ENCODE results near the gene LDLRAD3. TPM values are rescaled to one million over a fixed set of nuclear protein-coding genes. Genes with fewer than 3 reads are reported as not detected.

LDLRAD3 gene
- total RNA-seq, 2 experiments from 2014 or later: not detected

- Histone ChIP-seq H3K4me3 (ENCODE audit: low read depth, low read length, poor library complexity, severe bottlenecking) (no peak overlapping the region), H3K36me3 (ENCODE audit: insufficient read depth, low read length) (no peaks in the 10 kb centered on the region), H3K9me2 (ENCODE audit: insufficient read depth, low read length) (no peaks in the 10 kb centered on the region), H3K27ac (ENCODE audit: low read depth, low read length, poor library complexity, severe bottlenecking) (no peak overlapping the region), H3K9me3 (ENCODE audit: low read length) (no peaks in the 10 kb centered on the region), H2AFZ (ENCODE audit: low read length) (no peak overlapping the region), H3K4me1 (ENCODE audit: insufficient read depth, low read length, poor library complexity, severe bottlenecking) (no peaks in the 10 kb centered on the region), H4K20me1 (ENCODE audit: insufficient read depth, low read length) (no peaks in the 10 kb centered on the region), H3K4me2 (ENCODE audit: low read length) (no peak overlapping the region), H3K79me2 (ENCODE audit: insufficient read depth, low read depth, low read length) (no peaks in the 10 kb centered on the region)
- ChIA-PET CTCF (ENCODE audit: unreplicated experiment) (no interaction called here), POLR2A (no interaction called here)
- no peak for DNase-seq (ENCODE audit: low spot score)
- intact Hi-C loops (cut with micrococcal nuclease; ENCODE audit: unreplicated experiment): no loop called here
- no TSS peak for BruUV-seq (replicated peaks)
- TF ChIP-seq EZH2phosphoT487 (IDR thresholded peaks at IDR 0.05; ENCODE audit: borderline replicate concordance, low read depth, low read length) (no peak), CTCF (conservative IDR thresholded peaks at IDR 0.05; ENCODE audit: low read length) (no peak)
These were observed 165.2 kb downstream of the LDLRAD3 start for GRCh38 chr11:36108881-36109589.

DNA sequence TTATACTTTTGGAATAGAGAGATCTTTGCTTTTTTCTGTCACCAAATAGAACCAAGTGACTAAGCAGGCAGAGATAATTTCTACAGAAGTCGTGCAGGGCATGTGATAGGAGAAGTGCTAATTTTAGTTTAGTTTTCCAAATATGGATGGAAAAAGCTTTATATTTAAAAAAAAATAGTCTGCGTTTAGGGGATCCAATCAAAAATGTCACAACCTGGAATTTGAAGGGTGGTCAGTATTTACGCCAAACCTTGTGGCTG is 165.7 kb downstream of the LDLRAD3 start:
- no TSS peak for BruUV-seq (replicated peaks)
- H2AFZ ChIP-seq (ENCODE audit: low read length): no peak overlapping the region

More for the DNA sequence above, 165.7 kb downstream of the LDLRAD3 start:
- no peaks in the 10 kb centered on the region for H3K4me1 ChIP-seq (ENCODE audit: insufficient read depth, low read length, poor library complexity, severe bottlenecking)
- no peaks in the 10 kb centered on the region for H4K20me1 ChIP-seq (ENCODE audit: insufficient read depth, low read length)
- ChIA-PET POLR2A (no interaction called here), CTCF (ENCODE audit: unreplicated experiment) (no interaction called here)
- no peaks in the 10 kb centered on the region for H3K9me2 ChIP-seq (ENCODE audit: insufficient read depth, low read length)
- intact Hi-C loops (cut with micrococcal nuclease; ENCODE audit: unreplicated experiment): no loop called here
- TF ChIP-seq EZH2phosphoT487 (IDR thresholded peaks at IDR 0.05; ENCODE audit: borderline replicate concordance, low read depth, low read length) (no peak), CTCF (conservative IDR thresholded peaks at IDR 0.05; ENCODE audit: low read length) (no peak)
- DNase-seq (ENCODE audit: low spot score): no peak
- no peak overlapping the region for H3K4me2 ChIP-seq (ENCODE audit: low read length)
- no peaks in the 10 kb centered on the region for H3K9me3 ChIP-seq (ENCODE audit: low read length)
- no peak overlapping the region for H3K4me3 ChIP-seq (ENCODE audit: low read depth, low read length, poor library complexity, severe bottlenecking)
- no peak overlapping the region for H3K27ac ChIP-seq (ENCODE audit: low read depth, low read length, poor library complexity, severe bottlenecking)
- H3K36me3 ChIP-seq (ENCODE audit: insufficient read depth, low read length): no peaks in the 10 kb centered on the region
- H3K79me2 ChIP-seq (ENCODE audit: insufficient read depth, low read depth, low read length): no peaks in the 10 kb centered on the region
